Type B pancreatic cell (in vitro differentiated cells): Measurements from ENCODE around the gene TFE3. TPM values are rescaled to one million over a fixed set of nuclear protein-coding genes. Genes with fewer than 3 reads are reported as not detected.

Experiments used
- DNase-seq: peaks from one replicate; pipeline ENCODE4 v3.0.0; 2021; ENCODE audit warnings: mixed read lengths; ENCODE audit not compliant: unreplicated experiment; ENCODE audit errors: extremely low spot score
- H3K27ac Mint-ChIP-seq: 2 replicates; pipeline ENCODE4 v1.8.0; 2021; ENCODE audit warnings: mild to moderate bottlenecking, mixed read lengths
- H3K27me3 Mint-ChIP-seq: 2 replicates; pipeline ENCODE4 v1.8.0; 2021; ENCODE audit warnings: mixed read lengths
- H3K36me3 Mint-ChIP-seq: 2 replicates; pipeline ENCODE4 v1.8.0; 2021; ENCODE audit warnings: mixed read lengths
- H3K4me1 Mint-ChIP-seq: one replicate; pipeline ENCODE4 v1.8.0; 2021; ENCODE audit warnings: mixed read lengths; ENCODE audit not compliant: unreplicated experiment
- H3K4me3 Mint-ChIP-seq: 2 replicates; pipeline ENCODE4 v1.8.0; 2021; ENCODE audit warnings: mild to moderate bottlenecking, mixed read lengths
- H3K9me3 Mint-ChIP-seq: 2 replicates; pipeline ENCODE4 v1.8.0; 2021; ENCODE audit warnings: mixed read lengths
- CTCF ChIP-seq: fragments of 200-600 bp; sonication (generic); conservative IDR thresholded peaks from 2 replicates; pipeline ENCODE4 v1.5.0; 2021; ENCODE audit warnings: antibody characterized with exemption, mild to moderate bottlenecking
- total RNA-seq: library from RNA; stranded (reverse); gene quantifications from 2 replicates; pipeline ENCODE4 v1.2.1, GENCODE V29; 2021; ENCODE audit warnings: low replicate concordance

The TFE3 gene
- total RNA-seq, 1 donor from 2014 or later: 29.6 TPM

GRCh38 chrX:49069038-49069437 is 25.9 kb upstream of the TFE3 start:
- DNase-seq: no peak
- Mint-ChIP-seq H3K4me1 (no peaks in the 10 kb centered on the region), H3K36me3 (no peaks in the 10 kb centered on the region), H3K27me3 (no peaks in the 10 kb centered on the region), H3K27ac (no peak overlapping the region), H3K4me3 (no peak overlapping the region), H3K9me3 (no peaks in the 10 kb centered on the region)
- no peak for TF ChIP-seq CTCF

GRCh38 chrX:49067285-49068120 is 24.3 kb upstream of the TFE3 start:
- no peak overlapping the region for H3K27ac Mint-ChIP-seq
- no peak overlapping the region for H3K4me3 Mint-ChIP-seq
- TF ChIP-seq CTCF: no peak
- DNase-seq: no peak
- H3K4me1 Mint-ChIP-seq: no peaks in the 10 kb centered on the region
- no peaks in the 10 kb centered on the region for H3K27me3 Mint-ChIP-seq
- no peaks in the 10 kb centered on the region for H3K36me3 Mint-ChIP-seq
- H3K9me3 Mint-ChIP-seq: no peaks in the 10 kb centered on the region

GRCh38 chrX:49066690-49067089 is 23.5 kb upstream of the TFE3 start:
- DNase-seq: no peak
- H3K4me3 Mint-ChIP-seq: no peak overlapping the region
- H3K36me3 Mint-ChIP-seq: no peaks in the 10 kb centered on the region
- no peaks in the 10 kb centered on the region for H3K27me3 Mint-ChIP-seq
- TF ChIP-seq CTCF: no peak
- H3K4me1 Mint-ChIP-seq: no peaks in the 10 kb centered on the region
- no peaks in the 10 kb centered on the region for H3K9me3 Mint-ChIP-seq
- no peak overlapping the region for H3K27ac Mint-ChIP-seq

- Mint-ChIP-seq H3K36me3 (peaks cover 3% of the 10 kb centered on the region), H3K27me3 (no peaks in the 10 kb centered on the region), H3K4me1 (no peaks in the 10 kb centered on the region), H3K9me3 (no peaks in the 10 kb centered on the region), H3K27ac (no peak overlapping the region), H3K4me3 (no peak overlapping the region)
- DNase-seq: no peak
- no peak for TF ChIP-seq CTCF
Observed at GRCh38 chrX:49066278-49066677, 23.1 kb upstream of the TFE3 start.

- Mint-ChIP-seq H3K4me3 (no peak overlapping the region), H3K4me1 (no peaks in the 10 kb centered on the region), H3K9me3 (no peaks in the 10 kb centered on the region)
Observed at GRCh38 chrX:49064735-49065134, 21.6 kb upstream of the TFE3 start.

More at GRCh38 chrX:49064735-49065134, 21.6 kb upstream of the TFE3 start:
- no peak for DNase-seq
- H3K27ac Mint-ChIP-seq: no peak overlapping the region
- no peak for TF ChIP-seq CTCF
- no peaks in the 10 kb centered on the region for H3K27me3 Mint-ChIP-seq
- peaks cover 4% of the 10 kb centered on the region for H3K36me3 Mint-ChIP-seq
